HL-60 (cell line): ENCODE measurements around the gene LMF1.

Experiments used
- GABPA ChIP-seq: IDR thresholded peaks from 2 replicates; pipeline ENCODE4 v1.6.1; 2012; ENCODE audit warnings: low read depth
- POLR2AphosphoS5 ChIP-seq: IDR thresholded peaks from 2 replicates; pipeline ENCODE4 v1.6.1; 2012; ENCODE audit warnings: low read depth
- TF ChIP-seq, protein P1 (sequence below): IDR thresholded peaks from one replicate; pipeline ENCODE4 v1.5.1; 2011; ENCODE audit warnings: low read length, control low read depth, inconsistent platforms; ENCODE audit not compliant: insufficient read depth
- TF ChIP-seq, protein P2 (sequence below): IDR thresholded peaks from 2 replicates; pipeline ENCODE4 v1.6.1; 2012; ENCODE audit warnings: low read depth; ENCODE audit not compliant: insufficient replicate concordance

DNA sequence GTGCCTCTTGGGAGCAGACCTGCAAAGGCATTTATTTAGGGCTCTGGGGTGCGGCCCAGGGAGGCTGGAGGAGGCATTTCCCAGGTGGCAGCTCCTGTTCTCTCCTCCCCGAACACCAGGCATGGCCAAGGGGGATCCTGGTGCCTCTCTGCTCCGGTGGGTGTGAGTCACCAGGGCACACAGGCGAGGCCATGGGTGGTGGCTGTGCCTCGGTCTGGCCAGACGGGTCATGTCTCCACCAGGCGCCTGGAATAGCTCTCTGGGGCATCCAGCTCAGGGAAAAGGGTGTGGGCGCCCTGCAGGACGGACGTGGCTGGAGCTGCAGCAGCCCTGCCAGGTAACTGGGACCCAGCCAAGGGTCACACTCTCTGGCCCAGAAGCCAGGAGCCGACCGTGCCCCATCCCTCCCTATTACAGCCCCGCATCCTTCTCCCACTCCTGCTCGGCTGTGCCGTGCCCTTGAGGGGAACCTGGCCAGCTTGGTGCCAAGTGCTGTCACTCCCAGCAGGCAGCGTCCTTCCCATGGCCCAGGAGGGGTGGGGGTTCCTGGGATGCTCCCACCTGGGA lies 36.6 kb upstream of the LMF1 start:
- TF ChIP-seq, protein P1, sequence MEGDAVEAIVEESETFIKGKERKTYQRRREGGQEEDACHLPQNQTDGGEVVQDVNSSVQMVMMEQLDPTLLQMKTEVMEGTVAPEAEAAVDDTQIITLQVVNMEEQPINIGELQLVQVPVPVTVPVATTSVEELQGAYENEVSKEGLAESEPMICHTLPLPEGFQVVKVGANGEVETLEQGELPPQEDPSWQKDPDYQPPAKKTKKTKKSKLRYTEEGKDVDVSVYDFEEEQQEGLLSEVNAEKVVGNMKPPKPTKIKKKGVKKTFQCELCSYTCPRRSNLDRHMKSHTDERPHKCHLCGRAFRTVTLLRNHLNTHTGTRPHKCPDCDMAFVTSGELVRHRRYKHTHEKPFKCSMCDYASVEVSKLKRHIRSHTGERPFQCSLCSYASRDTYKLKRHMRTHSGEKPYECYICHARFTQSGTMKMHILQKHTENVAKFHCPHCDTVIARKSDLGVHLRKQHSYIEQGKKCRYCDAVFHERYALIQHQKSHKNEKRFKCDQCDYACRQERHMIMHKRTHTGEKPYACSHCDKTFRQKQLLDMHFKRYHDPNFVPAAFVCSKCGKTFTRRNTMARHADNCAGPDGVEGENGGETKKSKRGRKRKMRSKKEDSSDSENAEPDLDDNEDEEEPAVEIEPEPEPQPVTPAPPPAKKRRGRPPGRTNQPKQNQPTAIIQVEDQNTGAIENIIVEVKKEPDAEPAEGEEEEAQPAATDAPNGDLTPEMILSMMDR = no peak
- TF ChIP-seq POLR2AphosphoS5 (no peak), GABPA (no peak)
- TF ChIP-seq, protein P2, sequence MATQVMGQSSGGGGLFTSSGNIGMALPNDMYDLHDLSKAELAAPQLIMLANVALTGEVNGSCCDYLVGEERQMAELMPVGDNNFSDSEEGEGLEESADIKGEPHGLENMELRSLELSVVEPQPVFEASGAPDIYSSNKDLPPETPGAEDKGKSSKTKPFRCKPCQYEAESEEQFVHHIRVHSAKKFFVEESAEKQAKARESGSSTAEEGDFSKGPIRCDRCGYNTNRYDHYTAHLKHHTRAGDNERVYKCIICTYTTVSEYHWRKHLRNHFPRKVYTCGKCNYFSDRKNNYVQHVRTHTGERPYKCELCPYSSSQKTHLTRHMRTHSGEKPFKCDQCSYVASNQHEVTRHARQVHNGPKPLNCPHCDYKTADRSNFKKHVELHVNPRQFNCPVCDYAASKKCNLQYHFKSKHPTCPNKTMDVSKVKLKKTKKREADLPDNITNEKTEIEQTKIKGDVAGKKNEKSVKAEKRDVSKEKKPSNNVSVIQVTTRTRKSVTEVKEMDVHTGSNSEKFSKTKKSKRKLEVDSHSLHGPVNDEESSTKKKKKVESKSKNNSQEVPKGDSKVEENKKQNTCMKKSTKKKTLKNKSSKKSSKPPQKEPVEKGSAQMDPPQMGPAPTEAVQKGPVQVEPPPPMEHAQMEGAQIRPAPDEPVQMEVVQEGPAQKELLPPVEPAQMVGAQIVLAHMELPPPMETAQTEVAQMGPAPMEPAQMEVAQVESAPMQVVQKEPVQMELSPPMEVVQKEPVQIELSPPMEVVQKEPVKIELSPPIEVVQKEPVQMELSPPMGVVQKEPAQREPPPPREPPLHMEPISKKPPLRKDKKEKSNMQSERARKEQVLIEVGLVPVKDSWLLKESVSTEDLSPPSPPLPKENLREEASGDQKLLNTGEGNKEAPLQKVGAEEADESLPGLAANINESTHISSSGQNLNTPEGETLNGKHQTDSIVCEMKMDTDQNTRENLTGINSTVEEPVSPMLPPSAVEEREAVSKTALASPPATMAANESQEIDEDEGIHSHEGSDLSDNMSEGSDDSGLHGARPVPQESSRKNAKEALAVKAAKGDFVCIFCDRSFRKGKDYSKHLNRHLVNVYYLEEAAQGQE = no peak
